Transverse colon (tissue), 4 donors: ENCODE measurements around the gene CALB2. TPM values are rescaled to one million over a fixed set of nuclear protein-coding genes. Genes with fewer than 3 reads are reported as not detected.

ENCODE experiments used
- DNase-seq: peaks from one replicate; pipeline ENCODE4 v3.0.0-alpha.2; 2019
- H3K27ac ChIP-seq, 4 donors: fragments of 200-600 bp; sonication (generic); 2 replicates each; pipeline ENCODE4 v1.5.1; 2016 to 2018; ENCODE audit warnings: inconsistent platforms in 4 of 4
- H3K27me3 ChIP-seq: fragments of 200-600 bp; sonication (generic); 2 replicates; pipeline ENCODE4 v1.5.1; 2017; ENCODE audit warnings: inconsistent platforms
- H3K36me3 ChIP-seq, 4 donors: fragments of 200-600 bp; sonication (generic); 2 replicates each; pipeline ENCODE4 v1.5.1; 2017 to 2019; ENCODE audit warnings: inconsistent platforms in 4 of 4
- H3K4me1 ChIP-seq, 4 donors: fragments of 200-600 bp; sonication (generic); 2 replicates each; pipeline ENCODE4 v1.5.1; 2017 to 2020; ENCODE audit warnings: inconsistent platforms in 4 of 4
- H3K4me3 ChIP-seq, 4 donors: fragments of 200-600 bp; sonication (generic); 1 replicate in 1 of 4; 2 replicates in 3 of 4; pipeline versions ENCODE4 v1.5.1 to v1.6.1; 2017 to 2019; ENCODE audit warnings: inconsistent platforms in 4 of 4
- H3K9me3 ChIP-seq, 2 donors: fragments of 200-600 bp; sonication (generic); 2 replicates each; pipeline ENCODE4 v1.5.1; 2017 to 2019; ENCODE audit warnings: inconsistent platforms in 2 of 2
- CTCF ChIP-seq, 5 experiments: fragments of 200-600 bp in 3 of 5; fragments of 450-650 bp in 2 of 5; sonication (generic) in 3 of 5; IDR thresholded peaks; 1 replicate in 2 of 5; 2 replicates in 3 of 5; pipeline ENCODE4 v1.5.1; 2016 to 2017; ENCODE audit warnings: antibody characterized with exemption in 5 of 5, inconsistent platforms in 3 of 5, mild to moderate bottlenecking in 2 of 5, moderate library complexity in 1 of 5
- EP300 ChIP-seq: sonication (generic); formaldehyde crosslinking; IDR thresholded peaks from one replicate; pipeline ENCODE4 v1.6.1; 2017; ENCODE audit warnings: antibody characterized with exemption, low read depth
- POLR2A ChIP-seq: fragments of 450-650 bp; IDR thresholded peaks from one replicate; pipeline ENCODE4 v1.6.1; 2016; ENCODE audit warnings: antibody characterized with exemption, mild to moderate bottlenecking, moderate library complexity
- POLR2AphosphoS5 ChIP-seq, 3 donors: sonication (generic); formaldehyde crosslinking; IDR thresholded peaks; one replicate each; pipeline ENCODE4 v1.6.1; 2016; ENCODE audit warnings: antibody characterized with exemption in 3 of 3
- WGBS, 2 donors: methylation state at CpG; one replicate each; pipeline ENCODE4 v1.1.5; 2018; ENCODE audit warnings: low coverage in 1 of 2; 5-methylcytosine and 5-hydroxymethylcytosine counted together
- in situ Hi-C, 4 donors: fragments of 200-750 bp; cut with MboI; loops; one replicate each; pipeline versions ENCODE4 v1.15.0 to v1.15.1; 2017; ENCODE audit warnings: low sequenced_read_pairs in 3 of 4, low pct_ligation_motif_present in 1 of 4, low pct_unique_long_range_greater_than_20kb in 1 of 4
- intact Hi-C: fragments of 100-400 bp; cut with DNase I; formaldehyde crosslinking; loops from one replicate; pipeline ENCODE4 v1.15.1; 2023; ENCODE audit warnings: low total_unique reads
- total RNA-seq, 4 donors: library from RNA; depleted of rRNA; stranded (reverse); fragments of >200 nt; gene quantifications; one replicate each; pipeline ENCODE4 v1.1.0, GENCODE V29; 2016

CALB2 gene
- total RNA-seq, 4 donors from 2014 or later: 2.0 to 4.0 (median 4.0) TPM; not detected in 1

- in situ Hi-C loops: no loop called here
- peak; percentile 23 for DNase-seq
- 16% methylated on average over 38 of the region's 48 CpGs; no CpG with 5 or more reads in 1 of the 2 donors for WGBS, 2 donors
- H3K36me3 ChIP-seq: no peaks in the 10 kb centered on the region
- intact Hi-C loops: no loop called here
- no peak overlapping the region for H3K27ac ChIP-seq
- TF ChIP-seq EP300: no peak
- no peak for TF ChIP-seq POLR2A
- TF ChIP-seq CTCF (IDR thresholded peaks at IDR 0.05): no peak
- TF ChIP-seq POLR2AphosphoS5 (IDR thresholded peaks at IDR 0.05): no peak
- H3K9me3 ChIP-seq: no peaks in the 10 kb centered on the region
- peaks cover 48% of the 10 kb centered on the region for H3K27me3 ChIP-seq
- peak overlapping the region in 1 of 4 donors; percentile 24 for H3K4me3 ChIP-seq
- peaks cover 0 to 6% (median 0%) of the 10 kb centered on the region in 4 donors for H3K4me1 ChIP-seq
Observed at GRCh38 chr16:71426069-71426879, 67.8 kb downstream of the CALB2 start.

- H3K9me3 ChIP-seq: no peaks in the 10 kb centered on the region
- peaks cover 0 to 6% (median 0%) of the 10 kb centered on the region in 4 donors for H3K4me1 ChIP-seq
- no peak overlapping the region for H3K27ac ChIP-seq
- TF ChIP-seq POLR2AphosphoS5 (IDR thresholded peaks at IDR 0.05) (no peak), CTCF (IDR thresholded peaks at IDR 0.05) (no peak), POLR2A (no peak), EP300 (no peak)
- H3K4me3 ChIP-seq: no peak overlapping the region
- 51 to 57% methylated on average over 8 to 12 of the region's 12 CpGs for WGBS, 2 donors
- in situ Hi-C loops: no loop called here
- H3K27me3 ChIP-seq: peaks cover 48% of the 10 kb centered on the region
- H3K36me3 ChIP-seq: no peaks in the 10 kb centered on the region
- no peak for DNase-seq
- intact Hi-C loops: no loop called here
Observed at GRCh38 chr16:71426880-71427615, 68.5 kb downstream of the CALB2 start.

GRCh38 chr16:71428385-71428784 is 69.9 kb downstream of the CALB2 start:
- intact Hi-C loops (no loop called here), in situ Hi-C loops (no loop called here)
- DNase-seq: no peak
- no peak for TF ChIP-seq POLR2AphosphoS5 (IDR thresholded peaks at IDR 0.05)
- no peak for TF ChIP-seq EP300
- no peak for TF ChIP-seq CTCF (IDR thresholded peaks at IDR 0.05)
- no peak for TF ChIP-seq POLR2A
- Histone ChIP-seq H3K4me1 (peaks cover 0 to 6% (median 0%) of the 10 kb centered on the region in 4 donors), H3K27me3 (peaks cover 48% of the 10 kb centered on the region), H3K4me3 (no peak overlapping the region), H3K36me3 (no peaks in the 10 kb centered on the region), H3K9me3 (no peaks in the 10 kb centered on the region), H3K27ac (no peak overlapping the region)

DNA sequence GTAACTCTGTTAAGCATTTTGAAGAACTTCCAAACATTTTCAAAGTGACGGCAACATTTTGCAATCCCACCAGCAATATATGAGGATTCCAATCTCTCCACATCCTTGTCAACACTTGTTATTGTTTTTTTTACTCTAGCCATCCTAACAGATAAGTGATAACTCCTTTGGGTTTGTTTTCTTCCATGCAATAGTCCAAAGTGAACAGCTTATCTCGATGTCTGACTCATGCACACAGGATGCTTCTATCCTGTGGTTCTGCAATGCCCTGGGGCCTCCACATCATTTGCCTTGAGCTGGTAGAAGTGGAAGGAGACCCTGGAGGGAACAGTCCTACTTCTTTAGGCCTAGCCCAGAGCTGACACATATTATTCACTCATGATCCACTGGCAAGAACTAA is 70.4 kb downstream of the CALB2 start:
- H3K27me3 ChIP-seq: peaks cover 48% of the 10 kb centered on the region
- TF ChIP-seq POLR2AphosphoS5 (IDR thresholded peaks at IDR 0.05) (no peak), CTCF (IDR thresholded peaks at IDR 0.05) (no peak), POLR2A (no peak), EP300 (no peak)
- no peaks in the 10 kb centered on the region for H3K36me3 ChIP-seq
- H3K4me3 ChIP-seq: no peak overlapping the region
- no peak for DNase-seq
- peaks cover 0 to 6% (median 0%) of the 10 kb centered on the region in 4 donors for H3K4me1 ChIP-seq
- 83 to 94% methylated on average over 1 to 2 of the region's 2 CpGs for WGBS, 2 donors
- in situ Hi-C loops (no loop called here), intact Hi-C loops (no loop called here)
- H3K9me3 ChIP-seq: no peaks in the 10 kb centered on the region
- H3K27ac ChIP-seq: no peak overlapping the region
